ENCODE data around the gene CNPY4.
A peak's percentile ranks its signal among the peaks of the same experiment; 100 is the strongest.

CNPY4 gene

GRCh38 chr7:100119072-100119969 is at the start of gene CNPY4, which contains the start of gene TAF6:
CNPY4 (plus strand) TSS chr7:100119634; CDS start chr7:100119745, 111 bp downstream.
TAF6 (minus strand) TSS chr7:100119358; CDS start chr7:100114209, 5,149 bp downstream.
- peak; percentile 94 for DNase-seq

DNA sequence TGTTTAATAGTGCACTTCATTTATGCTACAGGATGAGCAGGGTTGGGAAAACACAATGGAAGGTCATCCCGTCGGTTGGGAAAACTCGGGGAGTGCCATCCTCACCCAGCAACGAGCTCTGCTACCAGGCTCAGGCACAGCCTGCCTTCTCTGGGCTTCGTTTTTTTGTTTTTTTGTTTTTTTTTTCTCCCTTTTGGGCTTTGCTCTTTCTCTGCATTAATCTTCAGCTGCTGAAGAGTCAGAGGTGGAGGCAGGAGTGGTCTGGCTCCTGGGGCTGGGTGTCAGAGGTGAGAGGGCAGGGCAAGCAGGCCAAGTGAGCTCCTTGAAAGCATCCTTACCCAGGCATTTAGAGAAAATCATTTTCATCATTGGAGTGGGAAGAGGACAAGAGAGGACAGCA is 49.4 kb upstream of the CNPY4 start:
- DNase-seq: no peak

- DNase-seq: no peak
Measured at GRCh38 chr7:100071018-100071723, 48.3 kb upstream of the CNPY4 start.

DNA sequence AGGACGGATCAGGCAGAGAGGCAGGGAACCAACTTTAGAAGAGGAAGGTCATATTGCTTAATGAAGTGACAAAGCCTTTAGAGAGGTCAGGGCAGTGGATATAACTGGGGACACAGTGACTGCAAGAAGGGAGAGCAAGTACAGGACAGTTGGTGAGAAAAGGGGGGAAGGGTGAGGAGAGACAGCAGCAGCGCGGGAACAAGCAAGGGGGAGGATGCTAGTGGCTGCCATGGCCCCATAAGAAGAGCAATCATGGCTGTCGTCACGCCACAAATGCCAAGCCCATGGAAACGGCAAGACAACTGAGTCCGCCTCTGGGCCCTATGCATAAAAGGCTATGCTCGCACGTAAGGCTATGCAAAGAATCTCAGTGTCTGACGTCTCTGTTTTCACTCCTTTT is 47.0 kb upstream of the CNPY4 start:
- DNase-seq: no peak

DNA sequence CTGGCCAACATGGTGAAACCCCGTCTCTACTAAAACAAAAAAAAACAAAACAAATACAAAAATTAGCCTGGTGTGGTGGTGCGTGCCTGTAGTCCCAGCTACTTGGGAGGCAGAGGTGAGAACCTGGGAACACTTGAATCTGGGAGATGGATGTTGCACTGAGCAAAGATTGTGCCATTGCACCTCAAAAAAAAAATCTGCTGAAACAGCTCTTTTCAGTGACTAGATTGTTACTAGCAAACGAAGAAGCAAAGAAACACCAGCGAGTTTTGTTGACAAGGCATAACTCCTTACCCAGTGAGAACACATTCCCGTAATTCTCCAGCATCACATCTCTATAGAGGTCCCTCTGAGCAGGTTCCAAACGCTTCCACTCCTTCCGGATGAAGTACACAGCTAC is 44.6 kb upstream of the CNPY4 start:
- no peak for DNase-seq

- no peak for DNase-seq
Measured at GRCh38 chr7:100075418-100075817, 44.0 kb upstream of the CNPY4 start.

DNA sequence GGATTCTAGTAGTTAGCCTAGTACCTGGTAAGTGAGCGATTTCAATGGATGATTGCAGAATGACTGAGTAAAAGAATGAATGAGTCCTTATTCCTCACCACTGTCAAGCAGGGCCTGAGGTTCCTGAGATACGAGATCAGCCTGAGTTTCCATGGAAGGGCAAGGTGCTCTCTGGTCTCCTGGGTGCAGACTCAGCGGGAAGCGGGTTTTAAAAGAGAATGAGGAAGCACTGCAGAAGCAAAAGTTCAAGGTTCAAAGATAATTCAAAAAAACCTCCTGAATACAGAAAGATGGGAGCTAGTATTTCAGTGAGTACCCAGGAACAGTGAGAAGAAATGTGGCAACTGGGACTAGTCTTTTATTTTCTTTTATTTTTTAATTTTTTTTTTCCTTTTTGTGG is 42.2 kb upstream of the CNPY4 start:
- no peak for DNase-seq

DNA sequence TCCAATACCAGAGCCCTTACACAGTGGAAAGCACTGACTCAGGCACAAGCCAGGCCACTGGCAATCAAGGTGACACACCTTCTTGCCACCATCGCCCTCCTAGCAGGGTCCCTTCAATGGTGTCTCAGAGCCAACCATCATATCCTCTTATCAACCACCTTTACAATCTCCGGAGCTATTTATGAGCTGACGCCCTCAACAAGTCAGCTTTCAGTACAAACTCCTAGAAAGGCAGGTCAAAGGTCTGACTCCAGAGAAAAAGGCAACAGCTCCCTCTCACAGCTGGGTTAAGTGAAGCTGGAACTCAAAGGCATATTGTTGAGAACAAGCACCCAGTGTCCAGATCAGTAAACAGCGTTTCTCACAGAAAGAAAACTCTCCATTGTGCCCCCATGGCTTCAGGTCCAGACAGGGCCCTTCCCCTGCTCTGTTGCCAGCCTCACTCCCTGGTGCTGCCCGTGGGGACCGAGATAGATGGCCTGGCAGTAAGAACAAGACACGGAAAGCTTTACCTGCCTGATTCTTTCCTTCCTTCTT is 40.3 kb upstream of the CNPY4 start:
- no peak for DNase-seq

DNA sequence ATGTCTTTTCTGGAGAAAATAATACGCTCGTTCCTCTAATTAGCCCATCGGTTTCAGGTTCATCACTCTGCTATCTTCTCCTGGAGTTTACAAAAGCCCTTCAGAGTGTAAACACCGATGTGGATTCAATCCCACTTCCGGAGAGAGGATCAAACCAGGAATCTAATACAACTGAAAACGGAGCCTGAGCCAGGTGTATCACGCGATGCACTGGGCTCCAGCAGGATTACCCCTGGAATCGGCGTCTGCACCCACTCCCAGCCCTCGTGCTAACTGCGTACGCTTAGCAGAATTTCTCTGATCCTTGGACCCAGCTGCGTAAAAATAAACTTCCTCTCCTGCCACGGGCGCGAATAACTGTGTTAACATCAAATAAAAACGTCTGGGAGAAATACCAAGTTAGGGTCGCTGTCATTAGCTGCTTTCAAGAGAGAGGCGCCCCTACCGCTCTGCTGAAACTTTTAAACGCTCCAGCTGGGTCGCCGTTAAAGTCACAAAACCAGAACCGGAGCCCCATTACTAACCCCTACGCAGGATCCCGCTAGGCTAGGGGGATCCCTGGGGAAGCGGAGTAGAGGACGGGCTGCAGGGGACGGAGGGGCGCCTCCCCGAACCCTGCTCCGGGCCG is 38.4 kb upstream of the CNPY4 start:
- no peak for DNase-seq

GRCh38 chr7:100081535-100082102 is 37.8 kb upstream of the CNPY4 start, which contains the start of gene ZNF3:
ZNF3 (minus strand) TSS chr7:100081723; CDS start chr7:100077357, 4,366 bp downstream.
- peak; percentile 99 for DNase-seq

- DNase-seq: no peak
Measured at GRCh38 chr7:100082978-100083377, 36.5 kb upstream of the CNPY4 start.

- DNase-seq: no peak
Measured at GRCh38 chr7:100085515-100085914, 33.9 kb upstream of the CNPY4 start.

GRCh38 chr7:100087055-100087750 is 32.2 kb upstream of the CNPY4 start:
- no peak for DNase-seq

DNA sequence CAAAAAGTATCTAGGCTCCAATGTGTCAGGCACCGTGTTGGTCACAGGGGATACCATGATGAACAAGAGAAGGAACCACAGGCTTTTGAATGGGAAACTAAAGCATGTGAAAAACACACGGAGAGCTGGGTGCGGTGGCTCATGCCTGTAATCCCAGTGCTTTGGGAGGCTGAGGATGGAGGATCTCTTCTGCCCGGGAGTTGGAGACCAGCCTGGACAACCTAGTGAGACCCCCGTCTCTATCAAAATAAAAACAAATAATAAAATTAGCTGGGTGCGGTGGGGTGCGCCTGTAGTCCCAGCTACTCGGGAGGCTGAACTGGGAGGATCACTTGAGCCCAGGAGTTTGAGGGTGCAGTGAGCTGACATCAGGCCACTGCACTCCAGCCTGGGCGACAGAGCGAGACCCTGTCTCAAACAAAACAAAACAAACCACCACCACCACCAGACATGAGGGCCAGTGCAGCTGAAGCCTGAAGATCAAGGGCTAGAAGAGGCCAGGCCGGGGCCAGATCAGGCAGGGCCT is 31.3 kb upstream of the CNPY4 start:
- no peak for DNase-seq

DNA sequence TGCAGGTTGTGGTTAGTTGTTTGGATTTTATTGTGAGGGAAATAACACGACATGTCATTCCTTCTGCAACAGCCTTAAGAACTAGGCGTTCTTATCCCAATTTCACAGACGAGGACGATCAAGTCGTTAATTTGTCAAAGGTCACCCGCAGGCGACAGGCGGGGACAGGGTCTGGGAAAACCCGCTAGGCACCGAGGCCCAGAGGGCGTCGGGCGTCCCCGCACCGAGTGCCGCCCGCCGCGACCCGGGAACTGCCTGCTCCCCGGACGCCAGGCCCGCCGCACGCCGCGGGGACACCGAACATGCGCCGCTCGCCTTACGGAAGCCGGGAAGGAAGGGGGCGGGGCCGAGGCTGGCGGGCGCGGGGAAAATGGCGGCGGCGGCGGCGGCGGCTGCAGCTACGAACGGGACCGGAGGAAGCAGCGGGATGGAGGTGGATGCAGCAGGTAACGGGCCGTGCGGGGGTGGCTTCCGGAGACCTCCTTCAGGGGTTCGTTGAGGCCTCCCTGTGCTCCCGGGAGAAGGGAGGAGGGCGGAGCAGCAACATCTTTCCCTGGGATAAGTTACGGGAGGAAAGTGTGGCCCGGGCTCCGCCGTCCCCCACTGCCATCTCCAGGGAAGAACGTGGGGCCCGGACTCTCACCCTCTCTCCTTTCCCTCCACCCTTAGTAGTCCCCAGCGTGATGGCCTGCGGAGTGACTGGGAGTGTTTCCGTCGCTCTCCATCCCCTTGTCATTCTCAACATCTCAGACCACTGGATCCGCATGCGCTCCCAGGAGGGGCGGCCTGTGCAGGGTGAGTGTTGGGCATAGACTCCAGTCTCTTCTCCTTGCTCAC is 30.6 kb upstream of the CNPY4 start, which contains the start of gene COPS6:
COPS6 (plus strand) TSS at position 349 of the 837 bp plus-strand sequence; CDS start at position 371, 22 bp downstream.
- peak; percentile 78 for DNase-seq

DNA sequence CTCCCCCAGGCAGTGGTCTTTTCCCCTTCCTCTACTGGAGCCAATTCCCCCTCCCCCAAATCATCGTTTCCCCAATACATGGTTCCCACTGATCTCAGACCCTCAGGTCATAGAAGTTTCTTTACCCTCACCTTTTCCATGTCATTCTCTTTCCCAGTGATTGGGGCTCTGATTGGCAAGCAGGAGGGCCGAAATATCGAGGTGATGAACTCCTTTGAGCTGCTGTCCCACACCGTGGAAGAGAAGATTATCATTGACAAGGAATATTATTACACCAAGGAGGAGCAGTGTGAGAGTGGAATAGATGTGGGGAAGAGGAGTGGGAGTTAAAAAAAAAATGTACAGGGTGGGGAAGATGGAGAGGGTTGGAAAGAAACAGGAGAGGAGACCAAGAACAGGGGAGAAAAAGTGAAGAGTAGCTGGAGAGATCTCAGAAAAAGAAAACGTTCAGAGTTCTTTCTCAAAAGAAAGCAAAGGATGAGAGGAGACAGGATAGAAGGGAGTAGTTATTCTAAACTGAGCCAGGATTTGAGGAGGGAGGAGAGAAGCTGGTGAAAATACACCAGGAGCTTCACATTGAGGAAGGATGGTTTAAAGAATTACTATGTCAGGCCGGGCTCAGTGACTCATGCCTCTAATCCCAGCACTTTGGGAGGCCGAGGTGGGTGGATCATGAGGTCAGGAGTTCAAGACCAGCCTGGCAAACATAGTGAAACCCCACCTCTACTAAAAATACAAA is 29.8 kb upstream of the CNPY4 start:
- no peak for DNase-seq

DNA sequence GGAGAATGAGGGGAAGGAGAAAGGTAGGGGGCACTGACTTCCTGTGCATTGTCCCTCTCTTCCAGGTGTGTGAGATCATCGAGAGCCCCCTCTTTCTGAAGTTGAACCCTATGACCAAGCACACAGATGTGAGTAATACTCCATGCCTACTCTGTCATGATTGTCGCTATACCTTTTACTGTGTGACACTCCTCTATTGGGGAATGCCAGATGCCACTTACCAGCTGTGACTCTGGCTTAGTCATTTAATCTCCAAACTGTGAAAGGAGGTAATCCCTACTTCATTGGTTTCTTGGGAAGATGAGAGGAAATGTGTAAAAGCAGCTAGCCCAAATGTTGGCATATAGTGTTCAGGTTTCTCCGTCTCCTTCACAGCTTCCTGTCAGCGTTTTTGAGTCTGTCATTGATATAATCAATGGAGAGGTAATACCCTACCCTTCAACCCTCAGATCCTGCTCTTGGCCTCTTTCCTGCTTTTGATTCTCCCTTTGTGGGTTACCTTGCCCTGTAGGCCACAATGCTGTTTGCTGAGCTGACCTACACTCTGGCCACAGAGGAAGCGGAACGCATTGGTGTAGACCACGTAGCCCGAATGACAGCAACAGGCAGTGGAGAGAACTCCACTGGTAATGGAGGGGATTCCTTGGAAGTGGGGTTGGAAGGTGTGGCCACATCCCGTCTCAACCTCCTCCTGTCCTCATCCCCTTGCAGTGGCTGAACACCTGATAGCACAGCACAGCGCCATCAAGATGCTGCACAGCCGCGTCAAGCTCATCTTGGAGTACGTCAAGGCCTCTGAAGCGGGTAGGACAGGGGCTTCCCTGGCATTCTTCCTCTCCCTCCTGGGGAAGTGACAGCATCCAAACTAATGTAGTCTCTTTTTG is 28.7 kb upstream of the CNPY4 start:
- no peak for DNase-seq

- DNase-seq: no peak
Measured at GRCh38 chr7:100091411-100092181, 27.8 kb upstream of the CNPY4 start.

Measured in CD4-positive, alpha-beta T cell treated with Interleukin-15 for 1 hour (primary cell).